Hepatocyte (in vitro differentiated cells): ENCODE measurements around the gene EHBP1L1.

Experiments used
- EZH2 ChIP-seq: fragments of 200-600 bp; sonication (generic); IDR thresholded peaks from 2 replicates; pipeline ENCODE4 v1.6.1; 2016; ENCODE audit warnings: antibody characterized with exemption, mild to moderate bottlenecking, borderline replicate concordance
- TF ChIP-seq, protein P1 (sequence below): fragments of 200-600 bp; sonication (generic); IDR thresholded peaks from 2 replicates; pipeline ENCODE4 v1.5.1; 2016; ENCODE audit warnings: antibody characterized with exemption, mild to moderate bottlenecking; ENCODE audit not compliant: poor library complexity

DNA sequence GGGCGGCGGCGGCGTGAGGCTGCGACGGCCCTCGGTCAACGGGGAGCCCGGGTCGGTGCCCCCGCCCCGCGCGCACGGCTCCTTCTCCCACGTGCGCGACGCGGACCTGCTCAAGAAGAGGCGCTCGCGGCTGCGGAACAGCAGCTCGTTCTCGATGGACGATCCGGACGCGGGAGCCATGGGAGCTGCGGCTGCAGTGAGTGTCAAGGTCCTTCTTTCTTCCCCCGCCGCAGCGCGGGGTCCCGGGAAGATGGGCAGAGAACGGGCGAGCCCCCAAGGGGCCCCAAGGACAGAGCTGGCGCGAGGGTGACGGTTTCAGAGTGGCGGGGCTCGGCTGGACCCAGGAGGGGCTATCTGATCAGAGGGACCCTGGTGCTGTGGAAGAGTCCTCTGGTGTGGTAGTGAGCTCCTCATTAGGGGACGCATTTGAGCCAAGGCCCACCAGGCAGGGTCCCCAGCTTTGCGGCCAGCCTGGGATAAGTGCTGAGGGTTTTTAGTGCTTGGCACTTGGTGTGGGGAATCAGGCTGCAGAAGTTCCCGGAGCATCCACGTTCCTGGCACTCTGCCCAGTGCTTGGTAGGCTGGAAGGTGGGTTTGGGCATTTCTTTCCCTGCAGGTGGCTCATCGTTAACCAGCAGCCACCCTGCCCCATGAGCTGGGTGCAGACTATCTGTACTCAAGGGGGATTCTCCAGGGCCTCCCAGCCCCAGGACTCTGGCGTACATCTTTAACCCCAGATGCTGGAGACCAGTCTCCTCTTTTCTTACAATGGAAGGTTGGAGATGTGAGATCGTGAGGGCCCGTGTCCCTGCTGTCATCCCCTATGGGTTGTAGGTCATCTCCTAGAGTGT is 9.8 kb downstream of the EHBP1L1 start:
- TF ChIP-seq, protein P1, sequence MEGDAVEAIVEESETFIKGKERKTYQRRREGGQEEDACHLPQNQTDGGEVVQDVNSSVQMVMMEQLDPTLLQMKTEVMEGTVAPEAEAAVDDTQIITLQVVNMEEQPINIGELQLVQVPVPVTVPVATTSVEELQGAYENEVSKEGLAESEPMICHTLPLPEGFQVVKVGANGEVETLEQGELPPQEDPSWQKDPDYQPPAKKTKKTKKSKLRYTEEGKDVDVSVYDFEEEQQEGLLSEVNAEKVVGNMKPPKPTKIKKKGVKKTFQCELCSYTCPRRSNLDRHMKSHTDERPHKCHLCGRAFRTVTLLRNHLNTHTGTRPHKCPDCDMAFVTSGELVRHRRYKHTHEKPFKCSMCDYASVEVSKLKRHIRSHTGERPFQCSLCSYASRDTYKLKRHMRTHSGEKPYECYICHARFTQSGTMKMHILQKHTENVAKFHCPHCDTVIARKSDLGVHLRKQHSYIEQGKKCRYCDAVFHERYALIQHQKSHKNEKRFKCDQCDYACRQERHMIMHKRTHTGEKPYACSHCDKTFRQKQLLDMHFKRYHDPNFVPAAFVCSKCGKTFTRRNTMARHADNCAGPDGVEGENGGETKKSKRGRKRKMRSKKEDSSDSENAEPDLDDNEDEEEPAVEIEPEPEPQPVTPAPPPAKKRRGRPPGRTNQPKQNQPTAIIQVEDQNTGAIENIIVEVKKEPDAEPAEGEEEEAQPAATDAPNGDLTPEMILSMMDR, result no peak
- TF ChIP-seq EZH2, result no peak
